ENCODE data around the gene ACTL6A. TPM values are rescaled to one million over a fixed set of nuclear protein-coding genes. Genes with fewer than 3 reads are reported as not detected.
"Not testable (repeated sequence)": the region's sequence is repeated elsewhere in the genome, so short reads cannot be mapped to it uniquely, and the experiment has no call there.

ACTL6A gene
- 35.0 TPM for total RNA-seq
- long read RNA-seq, transcript ACTL6A-203 (14 exons, 1,750 nt), result minor isoform, 40 of 170 reads
- long read RNA-seq, transcript ACTL6A-202 (14 exons, 1,901 nt), result major isoform, 110 of 170 reads
- long read RNA-seq, partial matches to known transcripts, result 11 of 170 reads
- long read RNA-seq, other reads (novel, unspliced or antisense), result 7 of 170 reads

DNA sequence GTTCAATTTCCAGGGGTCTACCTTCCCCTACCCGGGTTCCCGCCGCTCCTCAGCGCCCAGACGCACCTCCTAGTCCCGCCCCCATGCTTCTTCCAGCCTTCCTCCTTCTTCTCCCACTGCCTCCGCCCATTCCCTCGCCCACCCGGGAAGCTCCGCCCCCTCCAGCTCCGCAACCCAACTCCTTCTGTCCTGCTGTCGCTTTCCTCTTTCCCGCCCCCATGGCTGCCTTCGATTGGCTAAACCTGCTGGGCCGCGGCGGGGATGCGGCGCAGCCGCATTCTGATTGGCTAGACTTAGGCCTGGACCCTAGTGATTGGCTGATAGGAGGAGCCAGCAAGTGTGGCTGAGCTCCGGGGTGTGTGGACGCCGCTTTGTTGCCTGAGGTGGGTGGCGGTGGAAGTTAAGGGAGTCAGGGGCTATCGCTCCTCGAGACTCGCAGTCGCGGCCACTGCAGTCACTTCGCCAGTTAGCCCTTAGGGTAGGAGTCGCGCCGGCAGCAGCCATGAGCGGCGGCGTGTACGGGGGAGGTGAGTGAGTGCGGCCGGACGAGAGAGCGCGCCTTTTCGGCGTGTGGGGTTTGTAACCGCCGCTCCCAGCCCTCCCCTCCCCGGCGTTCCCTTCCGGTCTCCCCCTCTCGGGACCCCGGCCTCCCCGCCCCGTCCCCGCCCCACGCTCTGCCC, at the start of gene ACTL6A:
TSS of gene ACTL6A (plus strand) at position 336 of the 680 bp plus-strand sequence. CDS start at position 503, 167 bp downstream.
- DNase-seq (ENCODE audit: low spot score), result peak; percentile 100

DNA sequence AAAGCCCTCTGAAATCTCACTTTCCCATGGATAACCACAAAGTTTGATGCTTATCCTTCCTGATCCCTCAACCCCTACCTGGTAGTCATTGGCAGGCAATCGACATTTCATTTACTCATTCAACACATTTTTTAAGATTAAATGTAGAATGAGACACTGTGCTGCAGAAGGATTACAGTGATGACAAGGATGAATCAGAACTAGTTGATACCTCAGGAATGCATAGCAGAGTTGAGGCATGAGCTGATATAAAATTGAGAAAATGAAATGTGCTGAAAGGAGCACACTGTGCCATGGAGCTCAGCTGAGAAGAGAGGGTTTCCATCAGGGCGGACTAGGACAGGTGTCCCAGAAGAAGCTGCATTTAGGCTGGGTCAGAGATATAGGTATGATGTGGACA, 48.9 kb upstream of the ACTL6A start:
- DNase-seq (ENCODE audit: low spot score), result no peak

DNA sequence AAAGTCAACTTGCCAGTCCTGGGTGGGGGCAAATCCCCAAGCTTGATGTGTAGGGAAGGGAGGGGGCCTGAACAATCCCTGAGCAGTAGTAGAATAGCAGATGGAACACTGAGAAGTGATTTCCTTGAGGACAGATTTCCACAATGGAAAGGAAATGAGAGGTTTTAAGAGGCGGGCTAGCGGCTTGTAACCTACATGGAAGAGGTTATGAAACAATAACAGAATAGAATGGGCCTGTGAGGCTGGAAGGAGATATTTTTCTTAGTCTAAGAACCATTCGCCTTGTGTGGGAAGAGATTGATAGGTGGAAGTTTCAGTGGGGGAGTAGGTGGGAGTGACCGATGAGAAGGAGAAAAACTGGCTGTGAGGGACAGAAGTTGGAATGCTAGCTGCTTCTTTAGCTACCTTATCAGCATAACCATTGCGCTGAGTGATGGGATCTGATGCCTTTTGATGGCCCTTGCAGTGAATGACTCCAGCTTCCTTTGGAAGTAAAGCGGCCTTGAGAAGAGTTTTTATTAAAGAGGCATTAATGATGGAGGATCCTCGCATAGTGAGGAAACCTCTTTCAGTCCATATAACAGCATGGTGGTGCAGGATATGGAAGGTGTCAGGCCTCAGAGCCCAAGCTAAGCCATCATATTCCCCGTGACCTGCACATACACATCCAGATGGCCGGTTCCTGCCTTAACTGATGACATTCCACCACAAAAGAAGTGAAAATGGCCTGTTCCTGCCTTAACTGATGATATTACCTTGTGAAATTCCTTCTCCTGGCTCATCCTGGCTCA, 46.1 kb upstream of the ACTL6A start:
- not testable (repeated sequence) for DNase-seq (ENCODE audit: low spot score)

- DNase-seq (ENCODE audit: low spot score), result no peak
These were observed 36.2 kb upstream of the ACTL6A start for GRCh38 chr3:179526482-179526881.

GRCh38 chr3:179526989-179527391, 35.7 kb upstream of the ACTL6A start:
- DNase-seq (ENCODE audit: low spot score), result no peak

DNA sequence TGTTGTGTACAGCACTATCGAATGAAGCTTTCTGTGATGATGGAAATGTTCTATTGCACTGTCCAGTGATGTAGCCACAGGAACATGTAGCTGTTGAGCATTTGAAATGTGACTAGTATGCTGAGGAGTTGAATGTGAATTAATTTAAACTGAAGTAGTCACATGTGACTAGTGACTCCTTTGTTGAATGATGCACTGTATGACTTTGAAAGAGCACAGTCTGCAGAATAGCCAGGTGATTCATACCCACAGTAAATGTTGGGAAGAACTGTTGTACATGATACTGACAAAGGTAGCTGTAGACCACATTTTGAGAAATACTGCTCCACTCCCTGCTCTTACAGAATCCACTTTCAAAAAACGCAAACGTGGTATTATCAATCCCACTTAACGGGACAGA, 34.0 kb upstream of the ACTL6A start:
- no peak for DNase-seq (ENCODE audit: low spot score)

DNA sequence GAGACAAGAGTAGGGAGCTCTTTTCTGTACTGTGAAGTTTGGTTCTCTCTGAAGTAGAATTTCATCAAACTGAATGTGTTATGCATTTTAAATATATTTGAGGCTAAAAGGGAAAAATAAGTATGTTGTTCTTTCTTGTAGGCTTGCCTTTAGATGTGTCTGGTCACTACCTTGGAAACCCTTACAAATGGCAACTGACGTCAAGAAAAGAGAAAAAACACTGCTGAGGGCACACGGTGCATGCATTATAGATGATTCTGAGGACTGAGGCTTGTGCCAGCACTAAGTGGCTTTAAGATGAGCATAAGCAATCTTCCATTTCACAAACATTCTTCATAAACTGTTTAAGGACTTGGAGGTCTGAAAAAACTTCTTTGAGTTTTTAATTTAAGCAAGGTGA, 31.1 kb upstream of the ACTL6A start:
- no peak for DNase-seq (ENCODE audit: low spot score)

- DNase-seq (ENCODE audit: low spot score), result no peak
These were observed 29.5 kb upstream of the ACTL6A start for GRCh38 chr3:179533274-179533673.

GRCh38 chr3:179536256-179536655, 26.5 kb upstream of the ACTL6A start:
- DNase-seq (ENCODE audit: low spot score), result no peak

DNA sequence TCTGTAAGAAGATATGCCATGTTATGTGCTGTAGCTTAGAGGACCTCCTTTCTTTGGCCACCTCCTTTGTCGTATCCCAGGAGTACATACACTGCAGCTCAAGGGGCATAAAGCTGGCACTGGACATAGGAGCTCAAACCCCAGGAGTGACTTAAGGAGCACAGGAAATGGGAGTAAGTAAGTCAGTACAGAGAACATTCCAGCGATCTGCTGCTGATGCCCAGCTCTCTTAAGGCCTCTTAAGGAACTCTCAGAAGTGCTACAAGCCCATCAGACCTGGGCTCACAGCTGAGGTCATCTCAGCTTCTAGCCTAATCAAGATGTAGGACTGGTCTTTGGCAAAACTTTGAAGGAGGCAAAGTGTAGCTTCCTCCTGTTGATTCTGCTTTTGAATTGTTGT, 21.6 kb upstream of the ACTL6A start:
- no peak for DNase-seq (ENCODE audit: low spot score)

- no peak for DNase-seq (ENCODE audit: low spot score)
These were observed 21.1 kb upstream of the ACTL6A start for GRCh38 chr3:179541596-179541995.

GRCh38 chr3:179542375-179542774, 20.4 kb upstream of the ACTL6A start:
- no peak for DNase-seq (ENCODE audit: low spot score)

DNA sequence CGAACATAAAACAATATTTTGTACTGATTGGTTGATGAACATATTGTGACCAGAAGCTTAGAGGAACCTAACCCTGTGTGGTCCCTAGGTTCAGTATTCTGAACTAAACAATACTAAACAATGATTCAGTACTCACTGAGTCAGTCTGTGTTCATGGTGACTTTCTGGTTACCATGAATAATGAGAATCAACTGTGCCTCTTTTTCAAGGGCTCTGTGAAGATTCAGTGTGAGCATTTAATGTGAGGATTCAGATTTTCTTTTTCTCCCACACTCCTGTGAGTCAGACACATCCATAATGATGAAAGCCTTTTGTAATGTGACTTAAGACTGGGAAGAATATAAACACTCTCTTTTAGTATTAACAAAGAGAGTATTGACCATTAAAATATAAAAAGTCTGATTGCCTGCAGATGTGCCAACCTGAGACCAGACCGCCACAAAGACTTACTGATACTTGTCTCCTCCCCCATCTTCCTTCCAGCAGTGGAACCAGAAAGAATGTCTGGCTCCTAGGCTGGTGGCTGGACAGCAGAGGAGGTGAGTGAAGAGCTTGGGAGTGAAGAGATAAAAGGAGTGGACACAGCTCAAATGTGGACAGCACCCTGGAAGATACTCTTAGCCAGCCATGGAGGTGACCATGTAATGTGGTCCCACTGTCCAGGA, 17.6 kb upstream of the ACTL6A start:
- no peak for DNase-seq (ENCODE audit: low spot score)

DNA sequence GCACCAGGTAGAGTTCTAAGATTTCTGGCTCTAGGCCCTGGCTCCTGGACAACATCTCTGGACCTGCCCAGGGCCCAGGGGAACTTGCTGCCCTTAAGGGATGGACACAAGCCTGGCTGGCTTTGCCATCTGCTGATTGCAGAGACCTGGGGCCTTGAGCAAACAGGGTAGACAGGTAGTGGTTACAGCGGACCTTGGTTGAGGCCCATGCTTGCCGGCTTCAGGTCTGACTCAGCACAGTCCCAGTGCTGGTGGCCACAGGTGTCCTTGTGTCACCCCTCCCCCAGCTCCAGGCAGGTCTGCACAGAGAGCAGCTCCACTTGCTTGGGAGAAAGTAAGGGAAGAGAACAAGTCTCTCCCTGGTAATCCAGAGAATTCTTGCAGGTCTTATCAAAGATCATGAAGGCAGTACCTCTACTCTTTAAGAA, 15.9 kb upstream of the ACTL6A start:
- no peak for DNase-seq (ENCODE audit: low spot score)

DNA sequence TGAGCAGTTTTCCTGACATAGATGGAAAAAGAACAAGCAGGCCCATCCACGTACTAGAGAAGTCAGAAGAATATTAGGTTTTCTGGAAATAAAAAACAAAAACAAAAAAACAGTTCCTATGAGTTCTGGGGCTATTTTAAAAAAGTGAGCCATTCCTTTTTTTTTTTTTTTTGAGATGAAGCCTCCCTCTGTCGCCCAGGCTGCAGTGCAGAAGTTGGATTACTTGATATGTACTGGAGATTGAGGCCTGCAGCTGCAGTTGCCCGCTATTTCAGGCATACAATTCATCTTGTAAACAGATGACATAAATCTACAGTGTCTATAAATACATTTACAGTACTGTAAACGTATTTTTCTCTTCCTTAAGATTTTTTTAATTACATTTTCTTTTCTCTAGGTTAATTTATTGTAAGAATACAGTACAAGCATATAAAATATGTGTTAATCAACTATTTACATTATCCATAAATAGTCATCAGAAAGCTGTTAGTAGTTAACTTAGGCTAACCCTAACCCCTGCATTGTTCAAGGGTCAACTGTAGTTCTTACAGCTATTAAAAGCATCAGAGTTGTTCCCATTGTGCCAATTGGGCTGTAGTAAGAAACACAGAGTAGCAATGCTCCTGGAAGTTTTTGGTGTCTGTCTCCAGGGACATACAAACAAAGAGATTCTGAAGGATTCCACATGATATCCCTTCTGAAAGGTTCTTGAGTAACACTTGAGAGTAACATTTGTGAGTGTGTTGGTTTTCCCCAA, 11.2 kb upstream of the ACTL6A start:
- no peak for DNase-seq (ENCODE audit: low spot score)

DNA sequence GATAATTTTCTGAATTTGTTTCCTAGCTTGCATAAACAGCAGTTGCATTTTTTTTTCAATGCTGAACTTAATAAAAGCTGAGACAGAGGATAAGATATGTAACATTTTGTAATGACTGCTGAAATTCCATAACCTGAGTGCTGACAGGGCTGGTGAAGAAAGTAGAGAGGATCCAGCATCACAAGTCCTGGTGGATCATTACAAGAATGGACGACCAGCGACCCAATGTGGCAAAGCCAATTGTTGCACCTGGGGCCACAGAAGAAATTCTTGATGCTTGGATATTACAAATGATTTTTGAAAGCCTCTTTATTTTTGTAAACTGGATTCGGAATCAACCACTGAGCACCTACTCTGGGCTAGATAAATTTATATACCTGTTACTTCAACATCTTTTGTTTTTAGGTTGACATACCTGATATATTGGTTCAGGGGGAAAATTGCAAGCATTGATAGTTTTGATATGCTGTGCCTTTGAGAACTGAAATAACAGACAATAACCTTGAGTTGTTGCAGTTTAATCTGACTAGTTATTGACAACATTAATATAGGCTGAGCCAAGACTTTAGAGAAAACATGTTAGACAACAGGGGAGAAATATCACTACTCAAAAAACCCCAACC, 3.9 kb upstream of the ACTL6A start:
- DNase-seq (ENCODE audit: low spot score), result no peak

DNA sequence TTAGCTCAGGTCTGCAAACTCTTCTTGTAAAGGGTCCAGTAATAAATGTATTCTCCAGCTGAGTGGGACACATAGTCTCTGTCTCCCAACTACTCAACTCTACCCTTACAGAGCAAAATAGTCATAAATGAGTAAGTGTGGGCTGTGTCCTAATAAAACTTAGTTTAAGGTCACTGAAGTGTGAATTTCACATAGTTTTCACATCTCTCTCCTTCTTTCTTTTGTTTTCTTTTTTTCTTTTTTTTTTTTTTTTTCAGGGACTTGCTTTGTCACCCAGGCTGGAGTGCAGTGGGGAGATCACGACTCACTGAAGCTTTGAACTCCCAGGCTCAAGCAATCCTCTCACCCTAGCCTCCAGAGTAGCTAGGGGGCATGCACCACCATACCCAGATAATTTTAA, 1.9 kb upstream of the ACTL6A start:
- no peak for DNase-seq (ENCODE audit: low spot score)

- DNase-seq (ENCODE audit: low spot score), result peak; percentile 90
These were observed 601 bp downstream of the ACTL6A start for GRCh38 chr3:179563271-179563783.

GRCh38 chr3:179565496-179565895, 2.8 kb downstream of the ACTL6A start:
- DNase-seq (ENCODE audit: low spot score), result no peak

- no peak for DNase-seq (ENCODE audit: low spot score)
These were observed 18.3 kb downstream of the ACTL6A start for GRCh38 chr3:179580992-179581391.
